AG09319 (cell line): Measurements from ENCODE around the gene PKP1.

Experiments
- DNase-seq: peaks from one replicate; pipeline ENCODE4 v3.0.0-alpha.2; 2010; ENCODE audit warnings: low read depth; ENCODE audit errors: extremely low read depth
- TF ChIP-seq, protein P1 (sequence below): IDR thresholded peaks from 2 replicates; pipeline ENCODE4 v1.5.1; 2011; ENCODE audit warnings: low read depth, mild to moderate bottlenecking, inconsistent platforms, low read length, moderate library complexity

The PKP1 gene

DNA sequence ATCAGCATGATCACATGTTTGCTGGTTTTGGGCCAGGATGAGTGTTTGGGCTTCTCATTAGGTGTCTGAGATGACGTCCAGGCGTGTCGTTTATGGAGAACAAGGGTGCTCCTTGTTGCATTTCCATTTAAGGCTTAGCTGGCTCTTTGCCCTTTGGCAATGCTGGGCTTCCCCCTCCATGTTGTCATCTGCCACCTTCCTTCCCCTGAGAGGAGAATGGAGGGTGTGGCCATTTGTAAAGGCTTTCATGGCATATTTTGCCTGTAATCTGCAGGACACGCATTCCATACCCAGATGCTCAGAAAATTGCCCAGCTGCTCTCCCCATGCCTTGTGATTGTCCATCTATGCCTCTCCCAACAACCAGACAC is 27.7 kb downstream of the PKP1 start:
- DNase-seq = no peak
- TF ChIP-seq, protein P1, sequence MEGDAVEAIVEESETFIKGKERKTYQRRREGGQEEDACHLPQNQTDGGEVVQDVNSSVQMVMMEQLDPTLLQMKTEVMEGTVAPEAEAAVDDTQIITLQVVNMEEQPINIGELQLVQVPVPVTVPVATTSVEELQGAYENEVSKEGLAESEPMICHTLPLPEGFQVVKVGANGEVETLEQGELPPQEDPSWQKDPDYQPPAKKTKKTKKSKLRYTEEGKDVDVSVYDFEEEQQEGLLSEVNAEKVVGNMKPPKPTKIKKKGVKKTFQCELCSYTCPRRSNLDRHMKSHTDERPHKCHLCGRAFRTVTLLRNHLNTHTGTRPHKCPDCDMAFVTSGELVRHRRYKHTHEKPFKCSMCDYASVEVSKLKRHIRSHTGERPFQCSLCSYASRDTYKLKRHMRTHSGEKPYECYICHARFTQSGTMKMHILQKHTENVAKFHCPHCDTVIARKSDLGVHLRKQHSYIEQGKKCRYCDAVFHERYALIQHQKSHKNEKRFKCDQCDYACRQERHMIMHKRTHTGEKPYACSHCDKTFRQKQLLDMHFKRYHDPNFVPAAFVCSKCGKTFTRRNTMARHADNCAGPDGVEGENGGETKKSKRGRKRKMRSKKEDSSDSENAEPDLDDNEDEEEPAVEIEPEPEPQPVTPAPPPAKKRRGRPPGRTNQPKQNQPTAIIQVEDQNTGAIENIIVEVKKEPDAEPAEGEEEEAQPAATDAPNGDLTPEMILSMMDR = no peak

DNA sequence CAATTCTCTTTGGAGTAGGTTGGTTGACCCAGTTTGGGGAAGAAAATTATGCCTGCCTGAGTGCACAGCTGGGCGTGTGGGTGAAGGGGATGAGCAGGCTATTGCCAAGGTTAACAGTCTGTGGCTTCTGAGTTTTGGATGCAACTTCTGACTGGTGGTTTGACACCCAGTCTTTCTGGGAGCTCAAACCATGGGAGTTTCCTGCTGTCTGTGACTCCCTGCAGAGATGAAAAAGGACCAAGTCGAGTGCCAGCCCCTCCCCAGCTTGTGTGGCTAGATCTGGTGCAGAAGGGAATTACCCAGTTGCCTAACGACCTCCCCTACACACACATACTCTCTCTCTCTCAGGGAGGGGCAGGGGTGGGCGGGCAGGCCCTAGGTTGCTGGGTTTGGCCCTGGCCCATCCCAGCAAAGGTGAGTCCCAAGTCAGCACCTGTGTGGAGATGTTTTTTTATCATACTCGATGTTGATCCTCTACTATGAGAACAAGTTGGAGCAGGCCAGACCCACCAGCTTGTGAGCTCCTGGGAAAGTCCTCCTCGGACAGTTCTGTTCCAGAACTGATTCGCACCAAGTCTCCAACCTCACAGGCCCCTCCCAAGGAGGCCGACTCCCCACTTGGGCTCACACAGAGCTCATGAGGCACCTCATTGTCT is 28.2 kb downstream of the PKP1 start:
- no peak for DNase-seq
- TF ChIP-seq, protein P1 = no peak

DNA sequence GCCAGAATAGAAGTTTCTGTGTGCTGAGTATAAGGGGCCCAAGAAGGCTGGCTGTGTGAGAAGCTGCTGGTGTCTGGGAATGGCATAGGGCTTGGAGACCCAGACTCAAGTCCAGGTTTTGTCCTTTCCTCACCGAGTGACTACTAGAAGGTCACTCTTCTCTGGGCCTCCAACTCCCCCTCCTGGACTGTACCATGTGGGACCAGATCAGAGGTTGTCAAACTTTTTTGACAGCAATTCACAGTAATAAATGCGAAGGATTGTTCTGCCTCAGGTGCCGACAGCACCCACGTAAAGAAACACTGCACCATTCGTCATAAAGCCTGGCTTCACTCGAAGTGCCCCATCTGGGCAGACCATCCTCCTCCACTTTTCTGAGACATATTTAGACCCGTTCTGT is 29.0 kb downstream of the PKP1 start:
- TF ChIP-seq, protein P1 = no peak
- no peak for DNase-seq

DNA sequence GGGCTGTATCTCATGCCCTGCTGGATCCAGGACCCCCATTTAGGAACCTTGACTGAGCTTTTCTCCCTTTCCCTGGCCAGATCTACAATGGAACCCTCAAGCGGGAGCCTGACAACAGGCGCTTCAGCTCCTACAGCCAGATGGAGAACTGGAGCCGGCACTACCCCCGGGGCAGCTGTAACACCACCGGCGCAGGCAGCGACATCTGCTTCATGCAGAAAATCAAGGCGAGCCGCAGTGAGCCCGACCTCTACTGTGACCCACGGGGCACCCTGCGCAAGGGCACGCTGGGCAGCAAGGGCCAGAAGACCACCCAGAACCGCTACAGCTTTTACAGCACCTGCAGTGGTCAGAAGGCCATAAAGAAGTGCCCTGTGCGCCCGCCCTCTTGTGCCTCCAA is 29.8 kb downstream of the PKP1 start:
- TF ChIP-seq, protein P1 = no peak
- no peak for DNase-seq

DNA sequence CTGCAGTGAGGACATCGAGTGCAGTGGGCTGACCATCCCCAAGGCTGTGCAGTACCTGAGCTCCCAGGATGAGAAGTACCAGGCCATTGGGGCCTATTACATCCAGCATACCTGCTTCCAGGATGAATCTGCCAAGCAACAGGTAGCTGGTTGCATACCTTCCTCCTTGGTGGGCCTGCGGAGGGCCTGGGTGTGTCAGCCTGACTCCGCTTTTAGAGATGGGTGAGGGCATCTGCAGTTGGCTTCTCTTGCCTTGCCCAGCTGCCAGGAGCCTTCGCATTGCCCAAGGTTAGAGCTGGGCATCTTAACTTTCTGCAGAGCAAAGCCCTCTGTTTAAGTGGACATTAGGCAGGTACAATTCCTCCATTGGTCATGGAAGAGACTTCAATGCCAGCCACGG is 33.2 kb downstream of the PKP1 start:
- DNase-seq = no peak
- TF ChIP-seq, protein P1 = no peak

DNA sequence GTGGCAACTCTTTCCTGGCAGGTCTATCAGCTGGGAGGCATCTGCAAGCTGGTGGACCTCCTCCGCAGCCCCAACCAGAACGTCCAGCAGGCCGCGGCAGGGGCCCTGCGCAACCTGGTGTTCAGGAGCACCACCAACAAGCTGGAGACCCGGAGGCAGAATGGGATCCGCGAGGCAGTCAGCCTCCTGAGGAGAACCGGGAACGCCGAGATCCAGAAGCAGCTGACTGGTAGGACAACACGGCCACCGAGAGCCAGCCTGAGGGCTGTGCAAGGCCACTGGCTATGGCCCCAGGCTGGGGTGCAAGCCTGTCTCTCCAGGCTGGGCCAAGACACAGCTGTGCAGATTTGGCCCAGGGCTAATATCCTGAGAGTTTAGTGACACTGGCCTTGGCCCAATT is 34.2 kb downstream of the PKP1 start:
- no peak for DNase-seq
- TF ChIP-seq, protein P1 = no peak

DNA sequence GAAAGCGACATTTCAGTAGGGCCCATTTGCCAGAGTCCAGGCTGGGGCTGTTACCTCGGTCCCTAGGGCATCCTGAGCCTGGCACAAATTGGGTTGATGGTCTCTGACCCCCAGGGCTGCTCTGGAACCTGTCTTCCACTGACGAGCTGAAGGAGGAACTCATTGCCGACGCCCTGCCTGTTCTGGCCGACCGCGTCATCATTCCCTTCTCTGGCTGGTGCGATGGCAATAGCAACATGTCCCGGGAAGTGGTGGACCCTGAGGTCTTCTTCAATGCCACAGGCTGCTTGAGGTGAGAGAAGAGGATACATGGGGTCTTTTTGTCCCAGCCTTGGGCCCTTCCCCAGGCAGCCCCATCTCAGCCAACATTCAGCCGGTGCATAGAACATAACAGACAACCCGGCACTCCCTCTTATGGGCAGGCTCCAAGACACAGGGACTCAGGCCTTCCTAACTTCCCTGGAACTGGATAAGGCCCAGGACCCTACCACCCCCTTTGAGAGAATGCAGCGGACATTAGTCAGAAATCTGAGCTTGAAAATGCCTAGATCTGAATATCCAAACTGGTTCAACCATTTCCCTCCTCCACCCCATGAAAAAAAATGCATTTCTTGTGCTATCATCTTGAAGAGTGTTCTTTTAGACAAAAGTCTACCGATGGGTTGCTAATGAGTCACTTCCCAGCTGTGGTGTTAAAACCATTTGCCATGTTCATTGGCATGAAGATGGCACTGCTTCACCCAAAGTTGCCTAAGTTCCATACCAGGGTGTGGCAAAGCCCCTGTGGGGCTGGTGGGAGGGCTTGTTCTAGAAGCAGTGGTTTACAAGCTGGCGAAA is 35.4 kb downstream of the PKP1 start:
- no peak for DNase-seq
- TF ChIP-seq, protein P1 = no peak
